ENCODE results near the gene FOXO1. TPM values are rescaled to one million over a fixed set of nuclear protein-coding genes. Genes with fewer than 3 reads are reported as not detected.

FOXO1 gene
- total and polyA plus RNA-seq, 2 experiments from 2014 or later: 32.4 to 68.0 TPM

GRCh38 chr13:40624383-40624782 lies 42.1 kb downstream of the FOXO1 start:
- peaks cover 6% of the 10 kb centered on the region for H3K27me3 Mint-ChIP-seq (ENCODE audit: insufficient read depth, low read depth, poor library complexity)
- Histone ChIP-seq H3K9me2 (ENCODE audit: insufficient read depth) (no peaks in the 10 kb centered on the region), H3K79me2 (replicated peaks; ENCODE audit: insufficient read depth) (peaks cover 100% of the 10 kb centered on the region), H3K27me3 (ENCODE audit: insufficient read depth) (no peaks in the 10 kb centered on the region), H4K20me1 (replicated peaks; ENCODE audit: insufficient read depth) (peaks cover 77% of the 10 kb centered on the region), H3K27ac (ENCODE audit: low read depth) (peak overlapping the region; percentile 30; the same call in 1 of the 2 replicates), H3K4me1 (ENCODE audit: insufficient read depth) (peaks cover 65% of the 10 kb centered on the region), H3F3A (replicated peaks; ENCODE audit: low read depth) (no peaks in the 10 kb centered on the region), H3K36me3 (ENCODE audit: insufficient read depth) (no peaks in the 10 kb centered on the region), H3K4me2 (peak overlapping the region; percentile 5; the same call in 1 of the 2 replicates), H2AFZ (no peak overlapping the region), H3K4me3 (no peak overlapping the region)
- H3K9me3 Mint-ChIP-seq: no peaks in the 10 kb centered on the region
- no peak for DNase-seq (ENCODE audit: low spot score)
- H3K4me1 Mint-ChIP-seq: peaks cover 63% of the 10 kb centered on the region
- H3K36me3 Mint-ChIP-seq (ENCODE audit: low read depth): peaks cover 19% of the 10 kb centered on the region; the same call in 2 of the 3 replicates
- no peak for ATAC-seq
- H3K27ac Mint-ChIP-seq: 0 out of 2 replicates have a peak overlapping the region, but pooled peaks have one; percentile 61
- no peak overlapping the region; the same call in 2 of the 3 replicates for H3K4me3 Mint-ChIP-seq
- TF ChIP-seq ZNF114 (CRISPR knock-in tag; IDR thresholded peaks at IDR 0.05) (no peak), ZNF331 (CRISPR knock-in tag; IDR thresholded peaks at IDR 0.05; ENCODE audit: low read depth) (no peak), ZNF462 (CRISPR knock-in tag; IDR thresholded peaks at IDR 0.05) (no peak), POLR2AphosphoS5 (IDR thresholded peaks at IDR 0.05; ENCODE audit: low read depth) (no peak), EZH2phosphoT487 (IDR thresholded peaks at IDR 0.05; ENCODE audit: unreplicated experiment) (no peak), JUNB (IDR thresholded peaks at IDR 0.05; ENCODE audit: unreplicated experiment) (no peak), CREB1 (CRISPR knock-in tag; IDR thresholded peaks at IDR 0.05; ENCODE audit: low read depth) (no peak), NANOG (IDR thresholded peaks at IDR 0.05; ENCODE audit: borderline replicate concordance) (no peak), EZH2 (IDR thresholded peaks at IDR 0.05; ENCODE audit: low read depth, unreplicated experiment) (no peak), STAT1 (IDR thresholded peaks at IDR 0.05; ENCODE audit: unreplicated experiment) (no peak)
- TF ChIP-seq, protein P1, sequence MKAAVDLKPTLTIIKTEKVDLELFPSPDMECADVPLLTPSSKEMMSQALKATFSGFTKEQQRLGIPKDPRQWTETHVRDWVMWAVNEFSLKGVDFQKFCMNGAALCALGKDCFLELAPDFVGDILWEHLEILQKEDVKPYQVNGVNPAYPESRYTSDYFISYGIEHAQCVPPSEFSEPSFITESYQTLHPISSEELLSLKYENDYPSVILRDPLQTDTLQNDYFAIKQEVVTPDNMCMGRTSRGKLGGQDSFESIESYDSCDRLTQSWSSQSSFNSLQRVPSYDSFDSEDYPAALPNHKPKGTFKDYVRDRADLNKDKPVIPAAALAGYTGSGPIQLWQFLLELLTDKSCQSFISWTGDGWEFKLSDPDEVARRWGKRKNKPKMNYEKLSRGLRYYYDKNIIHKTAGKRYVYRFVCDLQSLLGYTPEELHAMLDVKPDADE (IDR thresholded peaks at IDR 0.05): no peak
- TF ChIP-seq, protein P2, sequence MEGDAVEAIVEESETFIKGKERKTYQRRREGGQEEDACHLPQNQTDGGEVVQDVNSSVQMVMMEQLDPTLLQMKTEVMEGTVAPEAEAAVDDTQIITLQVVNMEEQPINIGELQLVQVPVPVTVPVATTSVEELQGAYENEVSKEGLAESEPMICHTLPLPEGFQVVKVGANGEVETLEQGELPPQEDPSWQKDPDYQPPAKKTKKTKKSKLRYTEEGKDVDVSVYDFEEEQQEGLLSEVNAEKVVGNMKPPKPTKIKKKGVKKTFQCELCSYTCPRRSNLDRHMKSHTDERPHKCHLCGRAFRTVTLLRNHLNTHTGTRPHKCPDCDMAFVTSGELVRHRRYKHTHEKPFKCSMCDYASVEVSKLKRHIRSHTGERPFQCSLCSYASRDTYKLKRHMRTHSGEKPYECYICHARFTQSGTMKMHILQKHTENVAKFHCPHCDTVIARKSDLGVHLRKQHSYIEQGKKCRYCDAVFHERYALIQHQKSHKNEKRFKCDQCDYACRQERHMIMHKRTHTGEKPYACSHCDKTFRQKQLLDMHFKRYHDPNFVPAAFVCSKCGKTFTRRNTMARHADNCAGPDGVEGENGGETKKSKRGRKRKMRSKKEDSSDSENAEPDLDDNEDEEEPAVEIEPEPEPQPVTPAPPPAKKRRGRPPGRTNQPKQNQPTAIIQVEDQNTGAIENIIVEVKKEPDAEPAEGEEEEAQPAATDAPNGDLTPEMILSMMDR (conservative IDR thresholded peaks at IDR 0.05; ENCODE audit: low read depth in 2 of 2): no peak
- TF ChIP-seq, protein P3, sequence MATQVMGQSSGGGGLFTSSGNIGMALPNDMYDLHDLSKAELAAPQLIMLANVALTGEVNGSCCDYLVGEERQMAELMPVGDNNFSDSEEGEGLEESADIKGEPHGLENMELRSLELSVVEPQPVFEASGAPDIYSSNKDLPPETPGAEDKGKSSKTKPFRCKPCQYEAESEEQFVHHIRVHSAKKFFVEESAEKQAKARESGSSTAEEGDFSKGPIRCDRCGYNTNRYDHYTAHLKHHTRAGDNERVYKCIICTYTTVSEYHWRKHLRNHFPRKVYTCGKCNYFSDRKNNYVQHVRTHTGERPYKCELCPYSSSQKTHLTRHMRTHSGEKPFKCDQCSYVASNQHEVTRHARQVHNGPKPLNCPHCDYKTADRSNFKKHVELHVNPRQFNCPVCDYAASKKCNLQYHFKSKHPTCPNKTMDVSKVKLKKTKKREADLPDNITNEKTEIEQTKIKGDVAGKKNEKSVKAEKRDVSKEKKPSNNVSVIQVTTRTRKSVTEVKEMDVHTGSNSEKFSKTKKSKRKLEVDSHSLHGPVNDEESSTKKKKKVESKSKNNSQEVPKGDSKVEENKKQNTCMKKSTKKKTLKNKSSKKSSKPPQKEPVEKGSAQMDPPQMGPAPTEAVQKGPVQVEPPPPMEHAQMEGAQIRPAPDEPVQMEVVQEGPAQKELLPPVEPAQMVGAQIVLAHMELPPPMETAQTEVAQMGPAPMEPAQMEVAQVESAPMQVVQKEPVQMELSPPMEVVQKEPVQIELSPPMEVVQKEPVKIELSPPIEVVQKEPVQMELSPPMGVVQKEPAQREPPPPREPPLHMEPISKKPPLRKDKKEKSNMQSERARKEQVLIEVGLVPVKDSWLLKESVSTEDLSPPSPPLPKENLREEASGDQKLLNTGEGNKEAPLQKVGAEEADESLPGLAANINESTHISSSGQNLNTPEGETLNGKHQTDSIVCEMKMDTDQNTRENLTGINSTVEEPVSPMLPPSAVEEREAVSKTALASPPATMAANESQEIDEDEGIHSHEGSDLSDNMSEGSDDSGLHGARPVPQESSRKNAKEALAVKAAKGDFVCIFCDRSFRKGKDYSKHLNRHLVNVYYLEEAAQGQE (IDR thresholded peaks at IDR 0.05; ENCODE audit: unreplicated experiment): no peak
